Choroid plexus epithelial cell (primary cell): ENCODE data around the gene ITGA1.

Source experiments
- DNase-seq: peaks from one replicate; pipeline ENCODE4 v3.0.0-alpha.2; 2010; ENCODE audit warnings: low read depth
- H3K4me3 ChIP-seq: 2 replicates; pipeline ENCODE4 v1.5.1; 2011; ENCODE audit warnings: low read depth, mild to moderate bottlenecking, control low read depth, low read length, moderate library complexity
- TF ChIP-seq, protein P1 (sequence below): conservative IDR thresholded peaks from 2 replicates; pipeline ENCODE4 v1.5.1; 2011; ENCODE audit warnings: low read depth, mild to moderate bottlenecking, control low read depth, inconsistent platforms, low read length, moderate library complexity

Gene ITGA1

DNA sequence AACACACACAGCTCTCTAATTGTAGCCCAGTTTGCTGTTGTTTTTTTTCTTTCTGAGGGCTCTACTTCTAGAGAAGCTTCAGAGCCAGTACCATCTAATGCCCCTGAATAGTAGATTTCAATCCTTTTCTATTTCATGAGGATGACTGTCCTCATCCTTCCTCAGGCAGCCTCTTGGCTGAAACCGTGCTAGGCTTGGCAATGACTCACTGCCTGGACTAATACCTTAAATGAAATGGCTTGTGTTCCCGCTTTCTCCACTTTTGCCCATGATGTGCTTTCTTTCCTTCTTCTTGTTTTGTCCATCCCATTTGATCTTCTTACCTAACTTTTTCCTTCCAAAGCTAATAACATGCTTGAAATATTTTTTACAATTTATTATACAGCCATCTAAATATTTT, 80.1 kb downstream of the ITGA1 start:
- TF ChIP-seq, protein P1, sequence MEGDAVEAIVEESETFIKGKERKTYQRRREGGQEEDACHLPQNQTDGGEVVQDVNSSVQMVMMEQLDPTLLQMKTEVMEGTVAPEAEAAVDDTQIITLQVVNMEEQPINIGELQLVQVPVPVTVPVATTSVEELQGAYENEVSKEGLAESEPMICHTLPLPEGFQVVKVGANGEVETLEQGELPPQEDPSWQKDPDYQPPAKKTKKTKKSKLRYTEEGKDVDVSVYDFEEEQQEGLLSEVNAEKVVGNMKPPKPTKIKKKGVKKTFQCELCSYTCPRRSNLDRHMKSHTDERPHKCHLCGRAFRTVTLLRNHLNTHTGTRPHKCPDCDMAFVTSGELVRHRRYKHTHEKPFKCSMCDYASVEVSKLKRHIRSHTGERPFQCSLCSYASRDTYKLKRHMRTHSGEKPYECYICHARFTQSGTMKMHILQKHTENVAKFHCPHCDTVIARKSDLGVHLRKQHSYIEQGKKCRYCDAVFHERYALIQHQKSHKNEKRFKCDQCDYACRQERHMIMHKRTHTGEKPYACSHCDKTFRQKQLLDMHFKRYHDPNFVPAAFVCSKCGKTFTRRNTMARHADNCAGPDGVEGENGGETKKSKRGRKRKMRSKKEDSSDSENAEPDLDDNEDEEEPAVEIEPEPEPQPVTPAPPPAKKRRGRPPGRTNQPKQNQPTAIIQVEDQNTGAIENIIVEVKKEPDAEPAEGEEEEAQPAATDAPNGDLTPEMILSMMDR, result no peak
- DNase-seq, result peak; percentile 51
- H3K4me3 ChIP-seq, result no peak overlapping the region

DNA sequence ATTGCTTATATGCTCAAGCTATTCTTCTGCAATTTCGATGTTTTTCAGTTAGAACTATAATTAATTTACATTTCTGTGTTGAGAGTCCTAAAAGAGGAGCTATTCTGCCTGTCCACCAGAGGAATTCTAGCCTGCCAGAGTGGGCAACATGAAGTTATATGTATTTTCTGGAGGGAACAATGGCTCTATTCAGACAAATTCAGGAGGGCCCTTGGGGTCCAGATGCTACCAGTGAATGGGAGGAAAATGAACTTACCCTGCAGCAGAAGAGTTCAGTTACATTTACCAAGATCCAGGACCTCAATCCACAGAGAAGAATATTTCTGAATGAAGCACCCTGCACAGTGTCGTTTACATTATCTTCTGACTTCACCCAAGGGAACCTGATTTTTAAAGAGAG, 80.7 kb downstream of the ITGA1 start:
- DNase-seq, result no peak
- no peak overlapping the region for H3K4me3 ChIP-seq
- TF ChIP-seq, protein P1, result no peak

DNA sequence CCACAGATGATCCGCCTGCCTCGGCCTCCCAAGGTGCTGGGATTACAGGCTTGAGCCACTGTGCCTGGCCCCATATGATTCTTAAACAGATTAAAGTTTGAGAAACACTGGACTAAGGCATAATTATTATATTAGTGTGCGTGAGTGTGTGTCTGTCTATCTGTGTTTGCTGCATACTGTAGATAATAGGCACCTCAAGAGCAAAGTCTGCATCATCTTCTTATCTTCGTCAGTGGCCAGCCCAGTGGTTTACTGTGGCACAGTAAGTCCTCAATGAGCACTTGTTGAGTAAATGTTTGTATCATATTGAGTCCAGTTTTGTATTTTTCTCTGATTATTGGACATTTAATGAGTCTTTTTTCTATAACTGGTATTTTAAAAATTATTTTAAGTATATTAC, 81.7 kb downstream of the ITGA1 start:
- DNase-seq, result no peak
- TF ChIP-seq, protein P1, result no peak
- H3K4me3 ChIP-seq, result no peak overlapping the region

DNA sequence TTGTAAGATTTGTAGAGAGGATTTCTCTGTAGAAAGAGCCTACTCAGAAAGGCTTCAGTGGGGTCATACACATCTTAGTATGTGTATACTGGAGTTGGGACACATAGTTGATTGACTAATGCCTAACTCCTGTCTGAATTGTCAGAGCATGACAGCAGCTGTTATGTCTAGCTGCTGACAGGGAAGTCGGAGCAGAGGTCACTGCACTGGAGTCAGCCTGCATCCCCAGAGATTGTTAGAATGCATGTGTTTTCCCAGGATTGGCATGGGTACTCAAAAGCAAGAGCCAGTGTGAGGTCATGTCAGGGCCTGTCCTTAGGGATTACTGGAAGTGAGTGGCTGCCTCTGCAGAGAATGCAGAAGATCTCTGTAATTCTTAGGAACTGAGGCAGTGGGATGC, 82.7 kb downstream of the ITGA1 start:
- DNase-seq, result peak; percentile 52
- TF ChIP-seq, protein P1, result no peak
- H3K4me3 ChIP-seq, result no peak overlapping the region

DNA sequence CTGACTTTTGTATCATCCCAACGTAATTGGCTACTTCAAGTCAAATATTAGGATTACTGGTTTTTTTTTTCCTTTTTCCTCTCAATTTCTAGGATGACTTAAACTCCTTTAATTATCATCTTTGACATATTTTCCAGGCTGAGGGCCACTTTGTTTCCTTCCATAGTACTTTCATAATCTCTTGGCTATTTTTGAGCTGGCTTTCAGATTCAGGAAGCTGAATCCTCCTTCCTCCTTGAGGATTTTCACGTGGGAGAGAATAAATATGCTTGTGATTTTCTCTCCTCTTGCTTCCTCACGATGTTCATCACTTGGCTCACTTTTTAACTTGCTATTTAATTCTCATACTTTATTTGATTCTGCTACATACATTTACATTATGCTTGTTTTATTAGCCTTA, 88.1 kb downstream of the ITGA1 start:
- TF ChIP-seq, protein P1, result no peak
- no peak for DNase-seq
- H3K4me3 ChIP-seq, result no peak overlapping the region

DNA sequence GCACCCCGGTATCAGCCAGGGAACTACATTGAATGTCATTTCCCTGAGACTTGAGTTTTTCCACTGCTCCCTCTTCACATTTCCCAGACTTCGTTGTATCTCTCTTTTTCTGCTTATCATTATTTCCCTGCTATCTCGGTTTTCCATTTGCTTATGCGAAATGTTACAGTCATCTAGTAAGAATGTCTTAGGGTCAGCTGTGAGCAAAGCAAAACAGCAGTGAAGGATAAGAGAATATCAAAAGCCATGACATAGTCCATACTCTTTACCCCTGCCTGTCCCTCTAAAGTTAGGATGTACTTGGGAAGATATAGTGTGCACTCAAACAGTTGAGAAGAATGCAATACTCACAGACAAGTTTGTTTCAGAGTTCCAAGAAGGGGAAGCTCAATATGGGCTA, 88.7 kb downstream of the ITGA1 start:
- TF ChIP-seq, protein P1, result no peak
- peak; percentile 61 for DNase-seq
- H3K4me3 ChIP-seq, result no peak overlapping the region

DNA sequence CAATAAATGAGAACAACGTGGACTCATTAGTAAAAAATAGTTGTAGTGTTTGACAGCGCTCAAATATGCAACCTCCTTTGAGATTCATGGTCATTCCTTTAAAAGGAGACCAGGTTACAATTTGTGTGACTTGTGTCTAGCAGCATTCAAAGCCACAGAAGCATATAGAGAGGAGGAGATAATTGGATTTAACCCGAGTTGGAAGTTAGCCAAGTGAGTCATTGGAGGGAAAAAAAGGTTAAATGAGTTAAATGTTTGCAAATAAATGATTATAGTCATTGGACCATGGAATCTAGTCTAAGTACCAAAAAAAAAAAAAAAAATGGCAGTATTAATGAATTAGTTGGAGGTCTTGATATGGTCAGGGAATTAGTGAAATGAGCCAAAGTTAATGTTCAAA, 90.9 kb downstream of the ITGA1 start:
- peak; percentile 31 for DNase-seq
- TF ChIP-seq, protein P1, result no peak
- H3K4me3 ChIP-seq, result no peak overlapping the region
